Cardiac fibroblast (primary cell): Measurements from ENCODE around the gene ADAMTS15.

Experiments
- DNase-seq, 2 donors: peaks; one replicate each; pipeline versions ENCODE4 v3.0.0 to v3.0.0-alpha.2; 2010; ENCODE audit warnings: low read depth in 2 of 2
- H3K4me3 ChIP-seq, 2 donors: replicated peaks in 1 of 2; 1 replicate in 1 of 2; 2 replicates in 1 of 2; pipeline ENCODE4 v1.5.1; 2011; ENCODE audit warnings: low read depth in 2 of 2, low read length in 2 of 2, mild to moderate bottlenecking in 2 of 2, moderate library complexity in 1 of 2
- TF ChIP-seq, protein P1 (sequence below): IDR thresholded peaks from one replicate; pipeline ENCODE4 v1.5.1; 2011; ENCODE audit warnings: low read depth, mild to moderate bottlenecking, low read length, inconsistent platforms

ADAMTS15 gene

DNA sequence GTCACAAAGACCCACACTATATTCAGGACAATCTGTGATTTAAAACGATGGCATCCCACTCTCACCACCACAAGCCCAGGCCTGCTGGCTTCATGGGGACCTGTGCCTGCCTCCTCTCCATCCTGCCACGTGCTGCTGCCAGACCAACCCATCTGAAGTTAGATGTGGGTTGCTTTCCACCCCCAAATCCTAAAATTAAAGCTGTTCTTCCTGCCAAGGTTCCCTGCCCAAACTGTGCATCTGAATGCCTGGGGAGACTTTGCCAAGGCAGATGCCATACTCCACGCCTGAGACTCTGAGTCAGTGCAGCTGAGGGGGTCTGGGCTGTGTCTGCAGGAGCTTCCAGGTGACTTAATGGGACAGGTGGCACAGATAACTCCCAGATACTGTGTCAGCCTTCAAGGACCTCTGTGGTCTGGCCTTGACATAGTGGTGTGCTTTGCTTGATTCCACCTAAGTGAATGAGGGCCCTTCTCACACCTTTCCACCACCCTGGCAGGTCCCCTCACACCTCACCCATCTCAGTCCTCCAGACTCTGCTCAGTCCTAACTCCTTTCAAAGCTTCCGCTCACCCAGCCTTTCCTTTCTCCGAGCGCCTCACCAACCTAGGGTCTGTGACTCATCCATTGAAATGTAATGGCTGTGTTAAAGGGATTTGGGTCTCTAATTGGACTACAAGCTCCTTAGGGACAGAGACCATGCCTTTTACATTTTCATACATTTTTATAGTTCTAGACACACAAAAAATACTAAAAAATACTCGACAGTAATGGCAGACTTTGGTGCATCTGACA, 38.7 kb upstream of the ADAMTS15 start:
- TF ChIP-seq, protein P1, sequence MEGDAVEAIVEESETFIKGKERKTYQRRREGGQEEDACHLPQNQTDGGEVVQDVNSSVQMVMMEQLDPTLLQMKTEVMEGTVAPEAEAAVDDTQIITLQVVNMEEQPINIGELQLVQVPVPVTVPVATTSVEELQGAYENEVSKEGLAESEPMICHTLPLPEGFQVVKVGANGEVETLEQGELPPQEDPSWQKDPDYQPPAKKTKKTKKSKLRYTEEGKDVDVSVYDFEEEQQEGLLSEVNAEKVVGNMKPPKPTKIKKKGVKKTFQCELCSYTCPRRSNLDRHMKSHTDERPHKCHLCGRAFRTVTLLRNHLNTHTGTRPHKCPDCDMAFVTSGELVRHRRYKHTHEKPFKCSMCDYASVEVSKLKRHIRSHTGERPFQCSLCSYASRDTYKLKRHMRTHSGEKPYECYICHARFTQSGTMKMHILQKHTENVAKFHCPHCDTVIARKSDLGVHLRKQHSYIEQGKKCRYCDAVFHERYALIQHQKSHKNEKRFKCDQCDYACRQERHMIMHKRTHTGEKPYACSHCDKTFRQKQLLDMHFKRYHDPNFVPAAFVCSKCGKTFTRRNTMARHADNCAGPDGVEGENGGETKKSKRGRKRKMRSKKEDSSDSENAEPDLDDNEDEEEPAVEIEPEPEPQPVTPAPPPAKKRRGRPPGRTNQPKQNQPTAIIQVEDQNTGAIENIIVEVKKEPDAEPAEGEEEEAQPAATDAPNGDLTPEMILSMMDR: no peak
- DNase-seq: no peak
- H3K4me3 ChIP-seq: no peak overlapping the region

DNA sequence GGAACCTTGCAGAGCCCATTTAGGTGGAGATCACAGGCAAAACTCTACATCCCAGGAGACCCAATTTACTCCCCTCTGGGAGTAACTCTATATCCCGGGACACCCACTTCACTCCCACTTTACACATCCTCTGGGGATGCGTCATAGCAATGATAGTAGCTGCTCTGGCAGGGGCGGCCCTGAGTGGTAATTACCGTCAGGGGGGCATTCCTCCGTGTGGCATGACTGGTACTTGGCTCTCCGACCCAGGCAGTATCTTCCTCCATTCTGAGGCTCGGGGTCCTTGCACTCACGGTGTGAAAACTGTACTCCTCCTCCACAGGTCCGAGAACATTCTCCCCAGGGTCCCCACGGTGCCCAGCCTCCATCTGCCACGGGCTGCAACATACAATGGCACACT, 37.2 kb upstream of the ADAMTS15 start:
- no peak overlapping the region for H3K4me3 ChIP-seq
- TF ChIP-seq, protein P1: no peak
- DNase-seq: no peak

- H3K4me3 ChIP-seq: no peak overlapping the region
- TF ChIP-seq, protein P1: no peak
These were observed 34.9 kb upstream of the ADAMTS15 start for GRCh38 chr11:130413405-130414106.

GRCh38 chr11:130414107-130415080, 34.1 kb upstream of the ADAMTS15 start:
- DNase-seq: peak in 1 of 2 donors; percentile 27
- TF ChIP-seq, protein P1: no peak

More at GRCh38 chr11:130413405-130414106, 34.9 kb upstream of the ADAMTS15 start:
- peak; percentile 68 to 91 for DNase-seq

DNA sequence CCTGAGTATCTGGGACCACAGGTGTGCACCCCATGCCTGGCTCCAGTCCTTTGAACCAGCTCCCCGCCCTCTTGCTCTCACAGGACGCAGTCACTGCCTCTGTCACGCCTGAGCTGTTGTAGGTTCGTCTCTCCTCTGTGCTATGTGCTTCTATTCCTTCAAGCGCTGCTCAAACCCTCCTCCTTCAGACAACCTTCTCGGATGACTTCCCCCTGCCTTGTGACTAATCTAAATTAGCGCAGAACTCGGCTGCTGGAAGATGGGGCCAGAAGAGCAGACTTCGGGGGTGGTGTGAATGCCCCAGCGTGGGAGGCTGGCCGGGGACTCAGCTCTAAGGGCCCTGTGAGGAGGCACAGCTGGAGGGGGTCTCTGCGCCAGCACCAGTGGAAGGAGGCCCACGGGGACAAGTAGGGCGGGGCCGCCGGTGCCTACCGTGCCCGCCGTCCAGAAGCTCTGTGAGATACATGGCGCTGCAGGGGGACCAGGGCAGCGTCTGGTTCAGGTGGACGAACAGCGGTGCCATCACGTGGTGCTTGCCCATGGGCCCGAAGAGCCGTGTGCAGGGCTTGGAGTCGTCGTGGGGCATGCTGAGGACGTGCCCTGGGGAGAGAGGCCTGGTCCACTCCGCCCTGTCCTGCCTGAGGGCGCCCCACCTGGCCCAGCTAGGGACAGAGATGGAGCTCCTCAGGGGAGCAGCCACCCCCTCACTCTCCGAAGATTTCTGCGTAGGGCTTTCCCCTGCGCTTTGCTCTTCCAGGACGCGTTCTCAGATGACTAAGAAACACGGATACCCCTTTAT, 32.5 kb upstream of the ADAMTS15 start:
- TF ChIP-seq, protein P1: no peak
- no peak overlapping the region for H3K4me3 ChIP-seq
- DNase-seq: no peak

More at GRCh38 chr11:130414107-130415080, 34.1 kb upstream of the ADAMTS15 start:
- no peak overlapping the region for H3K4me3 ChIP-seq

DNA sequence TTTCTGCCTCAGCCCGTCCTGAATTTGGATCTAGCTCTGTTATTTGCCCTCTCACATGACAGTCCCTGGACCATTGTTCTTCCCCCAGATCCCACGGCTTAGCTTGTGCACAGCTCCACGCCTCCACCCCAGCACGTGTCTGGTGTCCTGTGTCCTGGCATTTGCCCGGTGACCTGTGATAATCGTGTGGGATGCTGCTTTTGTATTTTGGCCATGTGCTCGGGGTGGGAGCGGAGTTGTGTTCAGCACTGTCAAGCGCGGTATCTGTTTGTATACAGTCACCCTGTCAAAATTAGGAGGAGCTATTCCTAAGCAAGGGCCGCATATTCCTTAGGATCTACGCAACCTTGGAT, 31.9 kb upstream of the ADAMTS15 start:
- H3K4me3 ChIP-seq: no peak overlapping the region
- no peak for DNase-seq
- TF ChIP-seq, protein P1: no peak
